Osteoblast (primary cell): Measurements from ENCODE around the gene MRPL27. TPM values are rescaled to one million over a fixed set of nuclear protein-coding genes. Genes with fewer than 3 reads are reported as not detected.

ENCODE experiments used
- DNase-seq: peaks from one replicate; pipeline ENCODE4 v3.0.0; 2011; ENCODE audit warnings: low spot score, mixed read lengths; ENCODE audit not compliant: insufficient read length; ENCODE audit errors: missing footprints
- H2AFZ ChIP-seq: 2 replicates; pipeline ENCODE4 v1.6.0; 2011; ENCODE audit warnings: mild to moderate bottlenecking, low read length
- H3K27ac ChIP-seq: 2 replicates; pipeline ENCODE4 v1.5.1; 2011; ENCODE audit warnings: mild to moderate bottlenecking, low read depth, low read length, moderate library complexity
- H3K27me3 ChIP-seq: 2 replicates; pipeline ENCODE4 v1.6.0; 2012; ENCODE audit warnings: mild to moderate bottlenecking, control low read depth, inconsistent platforms, low read length, moderate library complexity; ENCODE audit not compliant: insufficient read depth
- H3K36me3 ChIP-seq: 2 replicates; pipeline ENCODE4 v1.5.1; 2011; ENCODE audit warnings: mild to moderate bottlenecking, low read length, control low read depth, moderate library complexity; ENCODE audit not compliant: insufficient read depth
- H3K4me1 ChIP-seq: 2 replicates; pipeline ENCODE4 v1.5.1; 2011; ENCODE audit warnings: mild to moderate bottlenecking, low read length, control low read depth, moderate library complexity; ENCODE audit not compliant: insufficient read depth
- H3K4me2 ChIP-seq: 2 replicates; pipeline ENCODE4 v1.6.0; 2011; ENCODE audit warnings: mild to moderate bottlenecking, low read length; ENCODE audit not compliant: insufficient read depth
- H3K4me3 ChIP-seq: fragments of 200-600 bp; sonication (generic); 3 replicates; pipeline ENCODE4 v1.5.1; 2012; ENCODE audit warnings: mild to moderate bottlenecking, low read length, inconsistent platforms; ENCODE audit not compliant: insufficient read depth
- H3K79me2 ChIP-seq: 2 replicates; pipeline ENCODE4 v1.6.0; 2012; ENCODE audit warnings: mild to moderate bottlenecking, low read length, control low read depth, inconsistent platforms; ENCODE audit not compliant: insufficient read depth
- H3K9me3 ChIP-seq: 2 replicates; pipeline ENCODE4 v1.5.1; 2011; ENCODE audit warnings: low read depth, low read length, control low read depth
- H4K20me1 ChIP-seq: 2 replicates; pipeline ENCODE4 v1.6.0; 2012; ENCODE audit warnings: mild to moderate bottlenecking, low read length, control low read depth; ENCODE audit not compliant: insufficient read depth
- CTCF ChIP-seq: IDR thresholded peaks from 2 replicates; pipeline ENCODE4 v1.5.1; 2011; ENCODE audit warnings: mild to moderate bottlenecking, low read depth, low read length, moderate library complexity; ENCODE audit errors: extremely low read depth
- total RNA-seq: library from RNA; depleted of rRNA; stranded (reverse); fragments of >200 nt; gene quantifications from 2 replicates; pipeline ENCODE4 v1.2.3, GENCODE V29; 2012

MRPL27 gene
- total RNA-seq, 1 donor, result 55.7 TPM

- Histone ChIP-seq H3K4me1 (peaks cover 5% of the 10 kb centered on the region), H3K4me2 (no peak overlapping the region), H3K27me3 (no peaks in the 10 kb centered on the region), H3K9me3 (no peaks in the 10 kb centered on the region), H3K4me3 (no peak overlapping the region), H4K20me1 (peaks cover 23% of the 10 kb centered on the region), H3K27ac (no peak overlapping the region), H3K79me2 (peaks cover 3% of the 10 kb centered on the region), H3K36me3 (peaks cover 67% of the 10 kb centered on the region), H2AFZ (no peak overlapping the region)
- no peak for DNase-seq
- TF ChIP-seq CTCF, result no peak
Measured at GRCh38 chr17:50381260-50381815, 8.4 kb upstream of the MRPL27 start.

- Histone ChIP-seq H3K36me3 (peaks cover 60% of the 10 kb centered on the region), H3K79me2 (peaks cover 3% of the 10 kb centered on the region), H3K27me3 (no peaks in the 10 kb centered on the region), H3K4me2 (no peak overlapping the region), H2AFZ (no peak overlapping the region), H4K20me1 (peaks cover 19% of the 10 kb centered on the region), H3K4me3 (no peak overlapping the region), H3K4me1 (peaks cover 5% of the 10 kb centered on the region), H3K9me3 (no peaks in the 10 kb centered on the region), H3K27ac (no peak overlapping the region)
- no peak for DNase-seq
- peak; percentile 13 for TF ChIP-seq CTCF
Measured at GRCh38 chr17:50380369-50381259, 7.6 kb upstream of the MRPL27 start.

GRCh38 chr17:50379351-50380132 is 6.6 kb upstream of the MRPL27 start:
- Histone ChIP-seq H3K27ac (no peak overlapping the region), H3K79me2 (no peaks in the 10 kb centered on the region), H3K4me1 (peaks cover 5% of the 10 kb centered on the region), H4K20me1 (peaks cover 15% of the 10 kb centered on the region), H3K36me3 (peaks cover 52% of the 10 kb centered on the region), H3K4me3 (no peak overlapping the region), H2AFZ (no peak overlapping the region), H3K9me3 (no peaks in the 10 kb centered on the region), H3K27me3 (no peaks in the 10 kb centered on the region), H3K4me2 (no peak overlapping the region)
- no peak for TF ChIP-seq CTCF
- DNase-seq, result no peak
